Renal pelvis (tissue), 4 donors: ENCODE data around the gene IL18RAP. TPM values are rescaled to one million over a fixed set of nuclear protein-coding genes. Genes with fewer than 3 reads are reported as not detected.

ENCODE experiments used
- DNase-seq: peaks from one replicate; pipeline ENCODE4 v3.0.0-alpha.2; 2013
- polyA plus RNA-seq, 3 donors: library from polyadenylated mRNA; unstranded; fragments of 120-200 nt; gene quantifications; one replicate each; pipeline ENCODE4 v1.2.1, GENCODE V29; 2013; ENCODE audit not compliant: insufficient read length in 3 of 3

Gene IL18RAP
- polyA plus RNA-seq, 3 donors = 0.17 to 0.68 (median 0.36) TPM

GRCh38 chr2:102423368-102423767 lies 408 bp downstream of the IL18RAP start:
- DNase-seq = no peak

DNA sequence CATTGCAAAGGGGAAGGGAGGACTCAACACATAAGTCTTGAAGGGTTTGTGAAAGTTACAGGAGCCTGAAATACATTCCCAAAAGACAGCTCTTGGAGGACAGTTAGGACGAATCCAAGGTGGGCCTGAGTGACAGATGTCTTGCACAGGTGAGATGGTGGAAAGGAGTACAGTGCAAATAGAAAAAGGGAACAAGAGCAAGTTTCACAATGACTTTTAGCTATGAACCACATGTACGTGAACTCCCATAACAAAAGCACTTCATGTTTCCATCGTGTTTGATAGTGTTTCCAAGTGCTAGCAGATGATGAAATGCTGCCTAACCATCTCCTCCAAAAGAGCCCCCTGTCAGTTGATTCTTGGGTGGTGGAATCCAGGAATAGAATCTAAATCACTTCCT lies 1.8 kb downstream of the IL18RAP start:
- no peak for DNase-seq

- DNase-seq = no peak
Measured at GRCh38 chr2:102425441-102426132, 2.6 kb downstream of the IL18RAP start.

DNA sequence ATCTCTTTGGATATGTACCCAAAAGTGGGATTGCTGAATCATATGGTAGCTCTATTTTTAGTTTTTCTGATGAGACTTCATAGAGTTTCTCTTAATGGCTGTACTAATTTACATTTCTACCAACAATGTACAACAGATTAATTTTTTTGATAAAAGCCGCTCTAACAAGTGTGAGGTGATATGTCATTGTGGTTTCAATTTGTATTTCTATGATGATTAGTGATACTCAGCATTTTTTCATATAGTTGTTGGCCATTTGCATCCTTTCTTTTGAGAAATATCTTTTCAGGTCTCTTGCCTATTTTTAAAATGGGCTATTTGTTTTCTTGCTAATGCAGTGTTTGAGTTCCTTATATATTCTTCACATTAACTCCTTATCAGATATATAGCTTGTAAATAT lies 4.3 kb downstream of the IL18RAP start:
- no peak for DNase-seq

GRCh38 chr2:102428573-102428972 lies 5.6 kb downstream of the IL18RAP start:
- DNase-seq = no peak

DNA sequence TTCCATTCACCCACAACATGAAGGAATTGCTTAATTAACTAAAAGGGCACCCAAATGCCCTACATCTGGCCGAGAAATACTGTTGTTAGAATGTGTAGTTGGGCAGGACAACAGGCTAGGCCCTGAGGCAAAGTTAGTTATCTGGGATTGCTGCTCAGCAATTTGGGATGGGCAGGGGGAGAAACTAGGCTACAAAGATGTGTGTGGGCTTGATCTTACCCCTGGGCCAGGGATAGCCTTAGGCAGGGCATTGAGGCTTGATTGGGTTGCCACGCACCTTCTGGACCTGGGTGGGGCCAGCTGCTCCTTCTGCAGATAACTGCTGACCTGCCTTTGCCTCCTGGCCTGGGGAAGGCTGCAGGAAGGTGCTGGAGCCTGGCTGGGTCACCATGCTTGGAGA lies 9.4 kb downstream of the IL18RAP start:
- no peak for DNase-seq

GRCh38 chr2:102433973-102434654 lies 11.2 kb downstream of the IL18RAP start:
- DNase-seq = no peak

GRCh38 chr2:102434655-102435381 lies 11.9 kb downstream of the IL18RAP start:
- no peak for DNase-seq

GRCh38 chr2:102435741-102436140 lies 12.8 kb downstream of the IL18RAP start:
- DNase-seq = no peak

- DNase-seq = no peak
Measured at GRCh38 chr2:102436323-102436722, 13.4 kb downstream of the IL18RAP start.

GRCh38 chr2:102437122-102437521 lies 14.2 kb downstream of the IL18RAP start:
- no peak for DNase-seq

DNA sequence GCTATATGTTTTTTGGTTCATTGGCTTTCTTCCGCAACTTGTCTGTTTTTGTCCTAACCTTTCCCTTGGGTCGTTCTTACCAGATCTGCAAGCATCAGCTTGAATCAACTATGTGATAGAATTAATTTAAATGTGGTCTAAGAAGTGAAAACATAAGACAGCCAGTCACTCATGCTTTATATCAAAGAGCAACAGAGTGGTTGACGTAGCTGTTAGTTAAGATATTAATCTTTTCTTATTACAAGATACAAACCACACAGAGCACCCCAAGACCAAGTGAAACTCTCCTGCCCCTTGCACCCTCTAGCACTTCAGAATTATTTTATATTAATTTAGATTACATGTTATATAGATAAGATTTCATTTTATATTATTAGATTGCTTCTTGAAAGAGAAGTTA lies 15.2 kb downstream of the IL18RAP start:
- DNase-seq = no peak

DNA sequence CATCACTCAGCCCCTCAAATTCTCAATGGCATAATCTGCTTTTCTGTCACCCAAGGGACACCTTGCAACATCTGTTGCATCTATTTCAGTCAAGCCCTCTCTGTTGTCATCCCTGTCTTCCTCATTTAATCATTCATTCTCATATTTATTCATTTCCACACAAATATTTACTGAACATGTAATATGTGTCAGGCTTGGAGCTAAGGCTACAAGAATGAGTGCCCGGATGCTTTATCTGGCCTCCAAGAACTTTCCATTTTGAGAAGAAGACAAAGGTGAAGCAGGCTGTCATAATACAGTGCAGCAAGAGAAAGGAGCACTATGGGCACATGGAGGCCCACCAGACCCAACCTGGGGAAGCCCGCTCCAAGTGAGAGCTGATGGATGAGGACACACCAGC lies 15.6 kb downstream of the IL18RAP start:
- DNase-seq = no peak

GRCh38 chr2:102439065-102439695 lies 16.2 kb downstream of the IL18RAP start:
- no peak for DNase-seq

- peak; percentile 35 for DNase-seq
Measured at GRCh38 chr2:102442967-102443828, 20.2 kb downstream of the IL18RAP start.

DNA sequence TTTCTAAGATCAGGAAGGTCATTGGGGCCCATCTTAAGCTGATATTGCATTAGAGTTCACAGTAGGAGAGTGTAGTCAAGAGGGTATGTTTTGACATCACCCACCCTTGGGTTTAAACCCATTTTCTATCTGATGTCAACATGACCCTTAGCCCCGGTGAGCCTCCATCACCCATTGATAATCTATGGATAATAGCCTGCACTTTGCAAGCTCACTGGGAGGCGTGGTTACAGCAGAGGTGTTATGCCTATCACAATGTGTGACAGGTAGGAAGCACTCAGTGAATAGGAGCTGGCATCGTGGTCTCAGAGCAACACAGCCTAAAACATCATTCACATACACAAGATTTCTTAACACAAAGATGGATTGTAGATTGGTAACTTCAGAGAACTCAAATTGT lies 21.3 kb downstream of the IL18RAP start:
- DNase-seq = no peak

GRCh38 chr2:102446936-102447335 lies 24.0 kb downstream of the IL18RAP start:
- no peak for DNase-seq

- DNase-seq = peak; percentile 28
Measured at GRCh38 chr2:102449370-102449974, 26.5 kb downstream of the IL18RAP start.

DNA sequence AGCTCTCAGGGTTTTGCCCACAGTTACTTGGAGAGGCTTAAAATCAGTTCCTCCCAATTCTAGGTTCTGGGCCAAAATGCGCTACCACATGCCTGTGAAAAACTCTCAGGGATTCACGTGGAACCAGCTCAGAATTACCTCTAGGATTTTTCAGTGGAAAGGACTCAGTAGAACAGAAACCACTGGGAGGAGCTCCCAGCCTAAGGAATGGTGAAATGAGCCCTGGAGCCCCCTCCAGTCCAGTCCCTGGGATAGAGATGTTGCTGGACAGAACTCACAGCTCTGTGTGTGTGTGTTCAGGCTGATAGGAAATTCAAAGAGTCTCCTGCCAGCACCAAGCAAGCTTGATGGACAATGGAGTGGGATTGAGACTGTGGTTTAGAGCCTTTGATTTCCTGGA lies 29.0 kb downstream of the IL18RAP start:
- no peak for DNase-seq

DNA sequence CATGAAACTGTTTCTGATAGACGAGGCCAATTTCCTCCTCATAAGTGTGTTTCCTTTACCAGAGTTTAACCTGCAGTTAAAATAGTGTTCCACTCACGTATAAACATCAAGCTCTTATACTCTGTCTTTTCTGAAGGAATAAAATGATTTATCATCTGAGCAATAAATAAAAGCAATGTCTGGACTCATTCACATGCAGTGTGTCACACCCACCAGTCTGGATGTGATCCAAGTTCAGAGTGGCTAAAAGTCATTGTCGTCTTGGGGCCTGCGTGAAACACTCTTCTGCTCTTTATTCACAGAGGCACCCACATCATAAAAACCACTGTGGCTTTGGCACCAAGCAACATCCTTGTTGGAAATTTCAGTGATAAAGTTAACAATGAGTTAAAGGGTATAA lies 30.5 kb downstream of the IL18RAP start:
- DNase-seq = no peak

GRCh38 chr2:102455061-102455670 lies 32.2 kb downstream of the IL18RAP start:
- no peak for DNase-seq
